HepG2 (cell line): Measurements from ENCODE around the gene LSM6. TPM values are rescaled to one million over a fixed set of nuclear protein-coding genes. Genes with fewer than 3 reads are reported as not detected.

Experiments
- AHDC1 ChIP-seq: sonication (generic); formaldehyde crosslinking; IDR thresholded peaks from 2 replicates; pipeline ENCODE4 v1.5.1; 2020; ENCODE audit warnings: mild to moderate bottlenecking, missing genetic modification reagents, borderline replicate concordance
- ARNT2 ChIP-seq: sonication (generic); formaldehyde crosslinking; IDR thresholded peaks from 2 replicates; pipeline ENCODE4 v1.8.0; 2022; ENCODE audit warnings: mild to moderate bottlenecking, low read depth, missing genetic modification reagents, moderate library complexity
- CSRNP1 ChIP-seq: sonication (generic); formaldehyde crosslinking; IDR thresholded peaks from 2 replicates; pipeline ENCODE4 v1.8.1; 2023; ENCODE audit warnings: mild to moderate bottlenecking, missing genetic modification reagents
- DMAP1 ChIP-seq: IDR thresholded peaks from 2 replicates; pipeline ENCODE4 v1.6.1; 2016
- FIP1L1 ChIP-seq: fragments of 200-400 bp; formaldehyde crosslinking; IDR thresholded peaks from 2 replicates; pipeline ENCODE4 v1.6.1; 2018; ENCODE audit warnings: low read depth, mild to moderate bottlenecking, low read length, moderate library complexity, borderline replicate concordance; ENCODE audit not compliant: insufficient read depth
- FOXA3 ChIP-seq: IDR thresholded peaks from 2 replicates; pipeline ENCODE4 v1.6.1; 2016; ENCODE audit warnings: missing genetic modification reagents, missing compliant biosample characterization
- HOMEZ ChIP-seq: IDR thresholded peaks from 2 replicates; pipeline ENCODE4 v1.6.1; 2016; ENCODE audit warnings: low read depth
- MLX ChIP-seq: IDR thresholded peaks from 2 replicates; pipeline ENCODE4 v1.6.1; 2016
- NFKBIZ ChIP-seq: IDR thresholded peaks from 2 replicates; pipeline ENCODE4 v1.6.1; 2018; ENCODE audit warnings: missing genetic modification reagents, missing compliant biosample characterization
- STAT6 ChIP-seq: sonication (generic); formaldehyde crosslinking; IDR thresholded peaks from 2 replicates; pipeline ENCODE4 v1.4.0; 2020; ENCODE audit warnings: missing genetic modification reagents, mild to moderate bottlenecking, borderline replicate concordance
- TBP ChIP-seq: sonication (generic); formaldehyde crosslinking; IDR thresholded peaks from 2 replicates; pipeline ENCODE4 v1.5.0; 2020; ENCODE audit warnings: missing genetic modification reagents
- ZNF143 ChIP-seq: sonication (generic); formaldehyde crosslinking; IDR thresholded peaks from 2 replicates; pipeline ENCODE4 v1.4.0; 2020; ENCODE audit warnings: missing genetic modification reagents
- ZNF382 ChIP-seq: sonication (generic); formaldehyde crosslinking; IDR thresholded peaks from 2 replicates; pipeline ENCODE4 v1.5.0; 2020; ENCODE audit warnings: missing genetic modification reagents, mild to moderate bottlenecking, borderline replicate concordance
- ZNF549 ChIP-seq: sonication (generic); formaldehyde crosslinking; IDR thresholded peaks from 2 replicates; pipeline ENCODE4 v1.5.0; 2020; ENCODE audit warnings: missing genetic modification reagents
- ZNF83 ChIP-seq: sonication (generic); formaldehyde crosslinking; IDR thresholded peaks from 2 replicates; pipeline ENCODE4 v1.4.0; 2020; ENCODE audit warnings: missing genetic modification reagents, mild to moderate bottlenecking, borderline replicate concordance
- ZNF839 ChIP-seq: sonication (generic); formaldehyde crosslinking; IDR thresholded peaks from 2 replicates; pipeline ENCODE4 v1.4.0; 2020; ENCODE audit warnings: missing genetic modification reagents, mild to moderate bottlenecking, borderline replicate concordance
- polyA plus RNA-seq, 8 experiments: library from polyadenylated mRNA; depleted of rRNA in 3 of 8; stranded (reverse) in 7 of 8; unstranded in 1 of 8; fragments of >200 nt; fragmentation: Illumina TruSeq in 4 of 8; extraction: Trizol in 4 of 8; gene quantifications; 2 replicates each; pipeline versions ENCODE4 v1.2.1 to v1.2.3, GENCODE V29; 2011 to 2016; ENCODE audit warnings: low read depth in 4 of 8, missing spikeins in 1 of 8, mixed read lengths in 1 of 8; ENCODE audit not compliant: insufficient read depth in 1 of 8
- total RNA-seq, 5 experiments: library from RNA; depleted of rRNA; stranded (reverse); fragments of >200 nt; fragmentation: Illumina TruSeq; extraction: Trizol; gene quantifications; 2 replicates each; pipeline ENCODE4 v1.2.3, GENCODE V29; 2016; ENCODE audit warnings: low read depth in 1 of 5

Gene LSM6
- total and polyA plus RNA-seq, 2 of the 13 experiments (the other 11 are each of a cell fraction or from before 2014, with no cell fraction given) = 14.6 to 83.3 TPM

- TF ChIP-seq CSRNP1 (CRISPR knock-in tag) (no peak), ARNT2 (CRISPR knock-in tag) (0 out of 2 replicates have a peak, but pooled peaks have one; percentile 54), TBP (no peak), ZNF83 (CRISPR knock-in tag) (no peak), HOMEZ (no peak), ZNF143 (CRISPR knock-in tag) (no peak), ZNF382 (CRISPR knock-in tag) (no peak), FOXA3 (CRISPR knock-in tag) (0 out of 2 replicates have a peak, but pooled peaks have one; percentile 28), AHDC1 (CRISPR knock-in tag) (no peak), DMAP1 (CRISPR knock-in tag) (peak; percentile 42), ZNF549 (CRISPR knock-in tag) (no peak), STAT6 (CRISPR knock-in tag) (peak; percentile 63; the same call in 1 of the 2 replicates), FIP1L1 (no peak), NFKBIZ (CRISPR knock-in tag) (0 out of 2 replicates have a peak, but pooled peaks have one; percentile 30), ZNF839 (CRISPR knock-in tag) (no peak), MLX (CRISPR knock-in tag) (no peak)
Measured at GRCh38 chr4:146175541-146176453, at the start of gene LSM6 (continued).
